Dermis microvascular lymphatic vessel endothelial cell (primary cell): Measurements from ENCODE around the gene PAEP. TPM values are rescaled to one million over a fixed set of nuclear protein-coding genes. Genes with fewer than 3 reads are reported as not detected.

Source experiments
- DNase-seq, 2 donors: peaks; one replicate each; pipeline versions ENCODE4 v3.0.0 to v3.0.0-alpha.2; 2010; ENCODE audit warnings: low read depth in 2 of 2
- total RNA-seq: library from RNA; depleted of rRNA; stranded (reverse); fragments of >200 nt; gene quantifications from 2 replicates; pipeline ENCODE4 v1.2.1, GENCODE V29; 2014

PAEP gene
- total RNA-seq, 1 donor from 2014 or later: not detected

GRCh38 chr9:135591506-135592330, 30.2 kb downstream of the PAEP start:
- no peak for DNase-seq

DNA sequence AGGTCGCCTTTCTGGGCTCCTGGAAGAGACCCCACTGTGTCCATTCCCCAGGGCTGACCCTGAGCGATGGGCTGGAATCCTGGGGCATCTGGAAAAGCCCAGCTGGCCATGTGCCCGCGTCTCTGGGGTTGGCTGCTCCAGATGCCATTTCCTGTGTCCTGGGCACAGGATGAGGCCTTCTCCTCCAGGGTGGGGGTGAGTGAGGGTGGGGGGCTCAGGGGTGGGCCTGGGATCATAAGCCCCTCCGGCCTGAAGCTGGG, 30.7 kb downstream of the PAEP start:
- DNase-seq: no peak

- no peak for DNase-seq
Measured at GRCh38 chr9:135592625-135593024, 31.1 kb downstream of the PAEP start.

DNA sequence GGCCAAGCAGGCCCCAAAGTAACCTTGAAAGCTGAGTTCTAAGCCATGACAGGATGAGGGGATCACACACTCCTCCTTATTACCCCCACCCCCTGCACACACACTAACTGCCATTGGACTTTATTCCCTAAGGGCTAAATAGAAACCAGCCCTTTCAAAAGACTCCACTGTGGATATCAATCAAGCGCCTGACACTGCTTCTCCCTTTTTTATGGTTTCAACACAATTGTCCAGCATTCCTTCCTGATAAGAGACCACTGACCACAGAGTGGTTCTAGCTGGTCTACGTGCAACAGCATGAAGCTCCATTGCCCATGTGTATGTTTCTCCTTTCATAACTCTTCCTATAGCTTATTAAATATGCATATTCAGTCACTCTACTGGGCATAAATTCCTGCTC, 34.7 kb downstream of the PAEP start:
- no peak for DNase-seq

GRCh38 chr9:135600296-135600817, 38.8 kb downstream of the PAEP start:
- DNase-seq: peak in 1 of 2 donors; percentile 14

DNA sequence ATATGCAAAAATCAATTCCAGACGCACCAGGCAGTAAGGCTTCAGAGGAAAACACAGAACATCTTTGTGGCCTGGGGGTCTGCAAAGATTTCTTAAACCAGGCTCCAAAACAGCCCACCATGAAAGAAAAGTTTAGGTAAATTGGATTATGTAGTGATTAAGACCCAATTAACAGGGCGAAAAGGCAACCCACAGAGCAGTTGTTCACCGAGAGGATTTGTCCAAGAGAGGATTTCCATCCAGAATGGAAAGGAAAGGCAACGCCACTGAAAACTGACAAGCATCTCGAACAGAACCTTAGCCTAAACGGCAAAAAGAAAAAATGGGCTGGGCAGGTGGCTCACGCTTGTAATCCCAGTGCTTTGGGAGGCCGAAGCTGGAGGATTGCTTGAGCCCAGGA, 40.4 kb downstream of the PAEP start:
- DNase-seq: no peak

DNA sequence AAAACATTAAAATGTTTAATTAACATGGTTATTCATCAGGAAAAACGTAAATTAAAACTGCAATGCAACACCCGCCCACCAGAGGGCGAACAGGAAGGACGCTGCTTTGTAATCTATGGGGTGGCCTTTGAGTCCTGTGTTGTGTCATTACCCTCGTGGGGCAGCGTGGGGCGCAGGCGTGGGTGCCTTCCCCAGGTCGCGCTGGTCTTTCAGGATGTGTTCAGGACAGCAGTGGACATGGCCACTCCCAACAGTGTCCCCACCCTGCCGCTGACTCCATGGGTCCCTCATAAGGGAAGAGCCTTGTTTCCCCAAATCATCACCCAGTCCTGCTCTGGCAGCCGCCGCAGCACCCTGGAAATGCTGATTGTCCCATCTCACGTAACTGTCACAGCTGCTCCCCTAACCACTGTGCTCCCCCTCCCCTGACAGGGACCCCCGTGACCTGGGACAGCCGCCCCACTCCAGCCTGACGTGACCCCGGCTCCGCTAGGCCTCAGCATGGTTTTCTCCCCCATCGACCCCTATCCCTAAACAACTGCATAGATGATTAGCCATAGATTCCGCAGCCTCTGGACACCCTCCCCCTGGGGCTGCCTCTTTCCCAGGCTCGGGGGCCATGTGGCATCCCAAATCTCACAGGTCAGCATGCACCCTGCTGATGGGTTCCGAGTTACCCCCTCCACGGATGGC, 41.4 kb downstream of the PAEP start:
- peak; percentile 9 to 42 for DNase-seq

DNA sequence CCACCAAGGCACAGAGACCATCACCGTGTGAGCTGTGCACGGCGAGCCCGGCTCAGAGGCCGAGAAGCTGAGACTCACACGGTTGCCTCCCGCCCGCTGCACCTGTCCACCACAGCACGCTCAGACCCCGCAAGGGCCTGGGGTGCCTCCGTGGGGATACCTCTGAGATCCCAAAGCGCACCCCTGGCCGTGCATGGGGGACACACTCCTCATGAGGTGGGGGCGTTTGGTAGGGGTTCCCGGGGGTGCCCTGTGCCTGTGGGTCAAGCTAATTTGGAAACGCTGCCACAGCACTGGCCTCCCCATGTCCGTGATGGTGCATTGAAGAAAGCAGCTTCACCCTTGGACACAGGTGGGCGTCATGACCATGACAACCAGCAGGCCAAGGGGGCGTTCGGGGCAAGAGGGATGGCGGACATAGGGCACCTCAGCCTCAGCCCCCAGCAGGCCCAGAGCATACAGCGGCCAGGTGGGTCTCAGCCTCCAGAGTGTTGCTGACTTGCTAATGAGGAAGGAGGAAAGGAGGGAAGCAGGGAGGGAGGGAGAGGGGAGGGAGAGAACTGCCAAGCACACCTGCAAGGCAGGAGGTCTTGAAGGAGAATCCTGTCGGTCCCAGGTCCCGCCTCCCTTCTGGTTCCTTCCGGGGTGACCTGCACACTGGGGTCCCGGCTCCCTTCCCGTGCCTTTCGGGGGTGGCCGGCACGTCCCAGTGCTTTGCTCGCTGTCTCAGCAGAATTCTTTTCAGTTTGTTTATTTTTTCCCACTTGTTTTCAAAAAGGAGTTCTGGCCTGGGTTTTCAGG, 43.1 kb downstream of the PAEP start:
- no peak for DNase-seq

GRCh38 chr9:135605238-135605781, 43.8 kb downstream of the PAEP start:
- no peak for DNase-seq

- no peak for DNase-seq
Measured at GRCh38 chr9:135606885-135607259, 45.3 kb downstream of the PAEP start.

GRCh38 chr9:135607401-135608293, 46.1 kb downstream of the PAEP start:
- DNase-seq: no peak

DNA sequence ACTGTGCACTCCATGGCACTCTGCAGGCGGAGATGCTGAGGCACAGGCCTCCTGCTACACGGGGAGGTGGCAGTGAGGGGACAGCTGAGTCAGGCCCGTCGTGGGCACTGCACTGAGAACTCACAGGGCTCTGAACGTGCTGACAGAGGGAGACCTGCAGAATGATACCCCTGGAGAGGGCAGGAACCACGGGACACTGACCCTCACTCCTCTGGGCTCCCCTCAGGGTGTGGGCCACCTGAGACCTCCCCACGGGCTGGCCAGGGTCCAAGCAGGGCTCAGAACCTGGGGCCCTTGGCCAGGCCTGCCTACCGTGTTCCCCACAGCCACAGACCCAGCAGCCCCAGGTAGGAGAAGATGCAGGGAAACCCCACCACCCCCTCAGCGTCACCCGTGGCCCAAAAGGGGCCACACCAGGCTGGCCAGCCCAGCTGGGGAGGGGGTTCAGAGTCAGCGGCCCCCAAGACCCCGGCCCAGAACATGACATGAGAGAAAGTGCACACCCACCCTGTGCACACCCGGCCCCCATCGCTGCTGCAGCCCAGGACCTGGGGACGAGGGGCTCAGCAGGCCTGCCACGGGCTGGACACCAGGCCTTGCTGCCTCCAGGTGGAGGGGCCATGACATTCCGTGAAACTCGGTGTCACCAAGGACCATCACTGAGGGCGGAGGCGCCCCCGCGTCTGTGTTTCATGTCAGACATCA, 46.9 kb downstream of the PAEP start:
- no peak for DNase-seq

DNA sequence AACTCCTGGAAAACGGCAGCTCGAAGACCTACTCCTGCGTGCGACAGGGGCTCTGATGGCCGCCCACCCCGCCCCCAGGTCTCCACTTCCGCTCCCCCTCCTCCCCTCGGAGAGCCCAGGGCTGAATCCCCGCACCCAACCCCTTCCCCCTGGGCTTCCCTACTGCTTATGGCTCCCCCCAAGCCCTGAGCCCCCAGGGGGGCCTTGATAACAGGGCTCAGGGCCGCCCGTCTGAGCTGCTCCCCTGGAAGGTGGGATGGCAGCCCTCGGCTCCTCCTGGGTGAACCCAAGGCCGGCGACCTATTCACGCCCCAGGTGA, 47.4 kb downstream of the PAEP start:
- DNase-seq: no peak

GRCh38 chr9:135609366-135609955, 47.9 kb downstream of the PAEP start:
- DNase-seq: no peak

DNA sequence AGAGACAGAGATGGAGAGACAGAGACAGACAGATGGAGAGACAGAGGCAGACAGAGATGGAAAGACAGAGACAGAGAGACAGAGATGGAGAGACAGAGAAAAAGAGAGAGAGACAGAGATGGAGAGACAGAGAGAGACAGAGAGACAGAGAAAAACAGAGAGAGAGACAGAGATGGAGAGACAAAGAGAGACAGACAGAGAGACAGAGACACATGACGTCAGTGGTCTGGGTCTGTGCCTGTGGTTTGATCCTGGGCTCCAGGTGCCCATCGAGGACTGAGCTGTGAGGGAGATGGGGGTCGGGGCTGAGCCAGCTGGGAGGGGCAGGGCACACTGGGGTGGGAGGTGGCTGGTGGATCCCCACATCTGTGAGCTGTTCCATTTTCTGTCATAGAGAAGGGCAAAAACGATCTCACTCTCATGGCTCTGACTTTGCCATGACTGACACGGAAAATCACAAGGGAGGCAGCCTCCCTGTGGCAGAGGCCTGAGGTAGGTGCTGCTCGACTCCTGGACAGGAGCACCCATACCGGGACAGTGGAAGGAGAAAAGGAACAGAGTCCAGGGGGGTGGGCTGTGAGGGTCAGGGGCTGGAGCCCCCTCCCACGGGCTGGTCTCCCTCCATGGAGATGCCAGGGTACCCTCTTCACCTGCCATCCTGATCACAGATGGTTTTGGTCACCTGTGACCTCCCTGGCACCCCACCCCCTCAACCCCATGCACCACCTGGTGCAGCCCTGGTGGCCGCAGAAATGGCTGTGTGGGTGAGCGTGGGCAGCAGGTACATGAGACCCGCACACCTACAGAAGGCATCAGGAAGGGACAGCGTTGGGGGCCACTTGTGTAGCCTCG, 49.0 kb downstream of the PAEP start:
- DNase-seq: no peak

GRCh38 chr9:135611142-135611874, 49.8 kb downstream of the PAEP start:
- DNase-seq: no peak

- no peak for DNase-seq
Measured at GRCh38 chr9:135611875-135612209, 50.3 kb downstream of the PAEP start.

DNA sequence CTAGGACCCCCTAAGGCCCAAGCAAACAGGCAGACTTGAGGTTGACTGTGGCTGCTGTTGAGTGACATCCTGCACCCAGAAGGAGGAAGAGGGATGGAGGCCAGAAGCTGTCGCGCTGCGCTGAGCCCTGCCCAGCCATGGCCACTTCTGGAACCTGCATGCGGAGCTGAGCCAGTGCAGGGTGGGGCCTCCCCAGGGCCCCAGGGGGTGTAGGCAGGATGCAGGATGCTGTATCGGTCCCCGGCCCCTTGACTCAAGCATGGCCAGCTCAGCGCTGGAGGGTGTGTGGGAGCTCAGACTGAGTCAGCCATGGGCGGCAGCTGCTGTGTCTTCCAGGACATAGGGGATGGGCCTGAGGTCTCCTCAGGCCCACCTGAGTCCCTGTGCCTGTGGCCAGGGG, 50.9 kb downstream of the PAEP start:
- DNase-seq: no peak
